ENCODE data around the gene TRIM52. TPM values are rescaled to one million over a fixed set of nuclear protein-coding genes. Genes with fewer than 3 reads are reported as not detected.

The TRIM52 gene
- total RNA-seq, 2 experiments from 2014 or later: 10.4 TPM

- ChIA-PET CTCF (no interaction called here), POLR2A (interaction anchor here (0.6 to 3.3 kb wide), 3 partner anchors 9 to 12 kb away, joined by 3 to 33 read pairs (median 4); partner anchors contain the start of gene TRIM41)
These were observed 23.8 kb downstream of the TRIM52 start for GRCh38 chr5:181236954-181237641.

GRCh38 chr5:181236471-181236870 lies 24.5 kb downstream of the TRIM52 start:
- ChIA-PET POLR2A (interaction anchor here (0.6 to 3.3 kb wide), 3 partner anchors 9 to 13 kb away, joined by 3 to 33 read pairs (median 4); partner anchors contain the start of gene TRIM41), CTCF (no interaction called here)

GRCh38 chr5:181235689-181236366 lies 25.1 kb downstream of the TRIM52 start:
- POLR2A ChIA-PET: interaction anchor here (1.1 to 3.3 kb wide), 4 partner anchors 8 to 11 kb away, joined by 4 to 33 read pairs (median 6); partner anchors contain the start of genes RACK1 and TRIM41
- CTCF ChIA-PET: no interaction called here

- ChIA-PET POLR2A (interaction anchor here (0.5 to 3.3 kb wide), 5 partner anchors 8 to 27 kb away, joined by 3 to 33 read pairs (median 4); partner anchors contain the start of genes RACK1 and TRIM41), CTCF (no interaction called here)
These were observed 25.6 kb downstream of the TRIM52 start for GRCh38 chr5:181235323-181235688.

- CTCF ChIA-PET: no interaction called here
- POLR2A ChIA-PET: interaction anchor here (0.5 to 3.3 kb wide), 5 partner anchors 9 to 28 kb away, joined by 3 to 33 read pairs (median 4); partner anchors contain the start of genes RACK1 and TRIM41
These were observed 26.3 kb downstream of the TRIM52 start for GRCh38 chr5:181234455-181235306.

- POLR2A ChIA-PET: interaction anchor here (1.8 kb wide), 1 partner anchor 10 kb away, joined by 7 read pairs; the partner anchor contains the start of gene RACK1
- CTCF ChIA-PET: no interaction called here
These were observed 27.0 kb downstream of the TRIM52 start for GRCh38 chr5:181233801-181234454.

- ChIA-PET CTCF (no interaction called here), POLR2A (no interaction called here)
These were observed 27.7 kb downstream of the TRIM52 start for GRCh38 chr5:181233088-181233800.

GRCh38 chr5:181232593-181232992 lies 28.4 kb downstream of the TRIM52 start:
- POLR2A ChIA-PET: no interaction called here
- CTCF ChIA-PET: no interaction called here

- CTCF ChIA-PET: no interaction called here
- POLR2A ChIA-PET: interaction anchor here (0.6 kb wide), 1 partner anchor 10 kb away, joined by 6 read pairs; no protein-coding TSS in a partner anchor
These were observed 29.5 kb downstream of the TRIM52 start for GRCh38 chr5:181231432-181231831.

GRCh38 chr5:181230551-181230950 lies 30.4 kb downstream of the TRIM52 start:
- ChIA-PET POLR2A (no interaction called here), CTCF (interaction anchor here (0.7 to 1.0 kb wide), 2 partner anchors 9 to 45 kb away, joined by 3 to 5 read pairs; no protein-coding TSS in a partner anchor)

GRCh38 chr5:181229996-181230395 lies 30.9 kb downstream of the TRIM52 start:
- ChIA-PET POLR2A (interaction anchor here (0.5 kb wide), 1 partner anchor 53 kb away, joined by 11 read pairs; no protein-coding TSS in a partner anchor), CTCF (interaction anchor here (0.7 to 1.0 kb wide), 2 partner anchors 10 to 45 kb away, joined by 3 to 5 read pairs; no protein-coding TSS in a partner anchor)

- CTCF ChIA-PET: interaction anchor here (0.8 kb wide), 1 partner anchor 36 kb away, joined by 3 read pairs; no protein-coding TSS in a partner anchor
- POLR2A ChIA-PET: interaction anchor here (0.7 to 7.1 kb wide), 8 partner anchors 11 to 37 kb away, joined by 3 to 33 read pairs (median 4); partner anchors contain the start of gene RACK1
These were observed 36.3 kb downstream of the TRIM52 start for GRCh38 chr5:181224390-181225229.

- CTCF ChIA-PET: interaction anchor here (0.8 to 2.1 kb wide), 4 partner anchors 17 to 36 kb away, joined by 3 to 10 read pairs (median 5); no protein-coding TSS in a partner anchor
- POLR2A ChIA-PET: interaction anchor here (0.6 to 7.1 kb wide), 8 partner anchors 12 to 393 kb away, joined by 3 to 33 read pairs (median 5); partner anchors contain the start of genes RACK1 and TRIM7
These were observed 37.1 kb downstream of the TRIM52 start for GRCh38 chr5:181223729-181224389.

- CTCF ChIA-PET: interaction anchor here (1.7 to 2.1 kb wide), 6 partner anchors 16 to 39 kb away, joined by 4 to 11 read pairs (median 8); partner anchors contain the start of gene TRIM7
- POLR2A ChIA-PET: interaction anchor here (0.6 to 7.1 kb wide), 7 partner anchors 13 to 392 kb away, joined by 3 to 33 read pairs (median 6); partner anchors contain the start of genes RACK1 and TRIM7
These were observed 37.8 kb downstream of the TRIM52 start, which contains the start of gene TRIM41 for GRCh38 chr5:181223058-181223728. TSS of gene TRIM41 (plus strand) at chr5:181223281. CDS start at chr5:181224000, 719 bp downstream.

- ChIA-PET POLR2A (interaction anchor here (0.6 to 7.1 kb wide), 5 partner anchors 13 to 33 kb away, joined by 3 to 33 read pairs (median 12); partner anchors contain the start of gene RACK1), CTCF (interaction anchor here (0.8 to 2.1 kb wide), 8 partner anchors 15 to 38 kb away, joined by 3 to 11 read pairs (median 5); partner anchors contain the start of gene TRIM7)
These were observed 38.3 kb downstream of the TRIM52 start for GRCh38 chr5:181222630-181223057.

Measured in activated CD8-positive, alpha-beta memory T cell treated with anti-CD3 and anti-CD28 coated beads for 36 hours (primary cell).